Measurements from ENCODE around the gene RCL1.

RCL1 gene

DNA sequence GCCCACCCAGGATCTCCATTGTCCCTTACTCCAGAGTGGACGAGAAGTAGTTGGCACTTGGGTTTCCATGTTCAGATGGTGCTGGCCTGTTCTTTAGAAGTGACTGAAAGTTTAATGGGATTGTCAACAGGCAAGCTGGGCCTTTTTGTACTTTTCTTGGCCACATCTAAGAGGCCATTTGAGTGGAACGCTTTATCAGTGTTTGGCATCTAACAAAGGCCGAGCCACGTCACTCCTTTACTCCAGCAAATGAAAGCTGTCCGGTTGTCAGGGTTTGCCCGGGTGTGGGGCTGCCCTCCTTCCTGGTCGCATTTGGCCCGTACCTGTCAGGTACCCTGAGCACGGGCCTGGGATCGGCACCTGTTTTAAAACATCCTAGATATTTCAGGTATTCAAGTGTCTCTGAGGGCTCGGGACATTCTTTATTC is 71.5 kb downstream of the RCL1 start:
- no peak for TF ChIP-seq EZH2 (IDR thresholded peaks at IDR 0.05; ENCODE audit: borderline replicate concordance, low read depth, low read length, severe bottlenecking)
- TF ChIP-seq, protein P1, sequence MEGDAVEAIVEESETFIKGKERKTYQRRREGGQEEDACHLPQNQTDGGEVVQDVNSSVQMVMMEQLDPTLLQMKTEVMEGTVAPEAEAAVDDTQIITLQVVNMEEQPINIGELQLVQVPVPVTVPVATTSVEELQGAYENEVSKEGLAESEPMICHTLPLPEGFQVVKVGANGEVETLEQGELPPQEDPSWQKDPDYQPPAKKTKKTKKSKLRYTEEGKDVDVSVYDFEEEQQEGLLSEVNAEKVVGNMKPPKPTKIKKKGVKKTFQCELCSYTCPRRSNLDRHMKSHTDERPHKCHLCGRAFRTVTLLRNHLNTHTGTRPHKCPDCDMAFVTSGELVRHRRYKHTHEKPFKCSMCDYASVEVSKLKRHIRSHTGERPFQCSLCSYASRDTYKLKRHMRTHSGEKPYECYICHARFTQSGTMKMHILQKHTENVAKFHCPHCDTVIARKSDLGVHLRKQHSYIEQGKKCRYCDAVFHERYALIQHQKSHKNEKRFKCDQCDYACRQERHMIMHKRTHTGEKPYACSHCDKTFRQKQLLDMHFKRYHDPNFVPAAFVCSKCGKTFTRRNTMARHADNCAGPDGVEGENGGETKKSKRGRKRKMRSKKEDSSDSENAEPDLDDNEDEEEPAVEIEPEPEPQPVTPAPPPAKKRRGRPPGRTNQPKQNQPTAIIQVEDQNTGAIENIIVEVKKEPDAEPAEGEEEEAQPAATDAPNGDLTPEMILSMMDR (IDR thresholded peaks at IDR 0.05; ENCODE audit: borderline replicate concordance, extremely low read depth, low read length, poor library complexity, severe bottlenecking) = no peak
- Histone ChIP-seq H4K20me1 (ENCODE audit: insufficient read depth, low read length) (no peaks in the 10 kb centered on the region), H3K9me3 (ENCODE audit: insufficient read depth, low read length, severe bottlenecking) (no peaks in the 10 kb centered on the region), H3K27ac (ENCODE audit: low read length) (no peak overlapping the region), H3K27me3 (ENCODE audit: insufficient read depth, low read length, poor library complexity) (no peaks in the 10 kb centered on the region), H2AFZ (ENCODE audit: low read depth, low read length) (no peak overlapping the region), H3K79me2 (ENCODE audit: insufficient read depth, low read length) (no peaks in the 10 kb centered on the region), H3K4me1 (ENCODE audit: insufficient read depth, low read length) (no peaks in the 10 kb centered on the region), H3K36me3 (ENCODE audit: insufficient read depth, low read length) (peaks cover 24% of the 10 kb centered on the region), H3K9ac (ENCODE audit: low read depth, low read length) (no peak overlapping the region), H3K4me2 (ENCODE audit: insufficient read depth, low read length) (no peak overlapping the region), H3K4me3 (ENCODE audit: low read depth in 1 of 2, low read length in 2 of 2) (no peak overlapping the region)
- DNase-seq (no peak), ATAC-seq (ENCODE audit: insufficient read depth, low read depth) (no peak)

DNA sequence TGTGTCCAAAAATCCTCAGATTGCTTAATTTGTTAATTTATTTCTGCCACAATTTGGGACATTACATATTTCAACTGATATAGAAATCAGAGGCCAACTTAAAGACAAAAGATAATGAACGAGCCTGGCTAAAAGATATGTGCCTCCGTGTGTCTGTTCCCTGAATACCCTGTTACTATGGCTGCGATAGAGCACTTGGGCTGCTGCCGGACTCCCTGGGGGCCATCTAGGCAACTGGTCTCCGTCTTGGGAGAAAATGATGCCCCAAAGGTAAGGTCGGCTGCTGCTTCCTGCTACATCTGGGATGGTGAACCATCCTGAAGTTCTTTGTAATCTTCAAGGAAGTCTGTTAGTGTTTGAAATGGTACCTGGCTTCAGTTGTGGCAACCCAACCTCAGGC is 72.0 kb downstream of the RCL1 start:
- no peak overlapping the region for H3K4me3 ChIP-seq (ENCODE audit: low read depth in 1 of 2, low read length in 2 of 2)
- no peak for DNase-seq
- H2AFZ ChIP-seq (ENCODE audit: low read depth, low read length) = no peak overlapping the region
- no peaks in the 10 kb centered on the region for H3K4me1 ChIP-seq (ENCODE audit: insufficient read depth, low read length)
- no peaks in the 10 kb centered on the region for H4K20me1 ChIP-seq (ENCODE audit: insufficient read depth, low read length)
- peaks cover 24% of the 10 kb centered on the region for H3K36me3 ChIP-seq (ENCODE audit: insufficient read depth, low read length)
- no peak for TF ChIP-seq EZH2 (IDR thresholded peaks at IDR 0.05; ENCODE audit: borderline replicate concordance, low read depth, low read length, severe bottlenecking)
- TF ChIP-seq, protein P1 (IDR thresholded peaks at IDR 0.05; ENCODE audit: borderline replicate concordance, extremely low read depth, low read length, poor library complexity, severe bottlenecking) = no peak
- H3K27me3 ChIP-seq (ENCODE audit: insufficient read depth, low read length, poor library complexity) = no peaks in the 10 kb centered on the region
- no peaks in the 10 kb centered on the region for H3K79me2 ChIP-seq (ENCODE audit: insufficient read depth, low read length)
- H3K27ac ChIP-seq (ENCODE audit: low read length) = no peak overlapping the region
- ATAC-seq (ENCODE audit: insufficient read depth, low read depth) = no peak
- no peak overlapping the region for H3K9ac ChIP-seq (ENCODE audit: low read depth, low read length)
- H3K9me3 ChIP-seq (ENCODE audit: insufficient read depth, low read length, severe bottlenecking) = no peaks in the 10 kb centered on the region
- H3K4me2 ChIP-seq (ENCODE audit: insufficient read depth, low read length) = no peak overlapping the region

DNA sequence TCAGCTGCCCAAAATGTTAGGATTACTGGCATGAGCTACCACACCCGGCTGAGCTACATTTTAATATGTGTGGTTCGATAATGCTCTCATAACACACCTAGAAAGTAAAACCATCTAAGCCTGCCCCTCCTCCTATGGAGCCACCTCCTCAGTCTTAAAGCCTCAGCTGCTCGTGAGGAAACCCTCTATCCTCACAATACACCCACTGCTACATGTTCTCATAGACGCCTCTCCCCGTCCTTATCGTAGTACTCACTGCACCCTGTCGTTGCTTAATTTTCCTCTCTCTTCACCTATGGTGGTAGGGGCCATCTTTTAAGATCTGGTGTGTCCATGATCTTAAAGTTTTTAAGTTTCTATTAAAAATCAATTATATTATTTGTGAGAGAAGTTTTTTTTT is 72.9 kb downstream of the RCL1 start:
- H4K20me1 ChIP-seq (ENCODE audit: insufficient read depth, low read length) = no peaks in the 10 kb centered on the region
- no peak overlapping the region for H3K4me3 ChIP-seq (ENCODE audit: low read depth in 1 of 2, low read length in 2 of 2)
- no peaks in the 10 kb centered on the region for H3K9me3 ChIP-seq (ENCODE audit: insufficient read depth, low read length, severe bottlenecking)
- H3K27me3 ChIP-seq (ENCODE audit: insufficient read depth, low read length, poor library complexity) = no peaks in the 10 kb centered on the region
- no peak overlapping the region for H3K9ac ChIP-seq (ENCODE audit: low read depth, low read length)
- no peaks in the 10 kb centered on the region for H3K79me2 ChIP-seq (ENCODE audit: insufficient read depth, low read length)
- H3K27ac ChIP-seq (ENCODE audit: low read length) = no peak overlapping the region
- TF ChIP-seq, protein P1 (IDR thresholded peaks at IDR 0.05; ENCODE audit: borderline replicate concordance, extremely low read depth, low read length, poor library complexity, severe bottlenecking) = no peak
- no peak for TF ChIP-seq EZH2 (IDR thresholded peaks at IDR 0.05; ENCODE audit: borderline replicate concordance, low read depth, low read length, severe bottlenecking)
- ATAC-seq (ENCODE audit: insufficient read depth, low read depth) = no peak
- H2AFZ ChIP-seq (ENCODE audit: low read depth, low read length) = no peak overlapping the region
- no peaks in the 10 kb centered on the region for H3K4me1 ChIP-seq (ENCODE audit: insufficient read depth, low read length)
- peaks cover 17% of the 10 kb centered on the region for H3K36me3 ChIP-seq (ENCODE audit: insufficient read depth, low read length)
- H3K4me2 ChIP-seq (ENCODE audit: insufficient read depth, low read length) = no peak overlapping the region
- no peak for DNase-seq

Measured in DND-41 (cell line).